ENCODE measurements around the gene MSI2. TPM values are rescaled to one million over a fixed set of nuclear protein-coding genes. Genes with fewer than 3 reads are reported as not detected.

Gene MSI2
- total RNA-seq, 3 donors from 2014 or later: 40.6 to 56.2 (median 54.3) TPM

GRCh38 chr17:57355090-57355859 lies 99.0 kb downstream of the MSI2 start:
- Mint-ChIP-seq H3K9me3 (no peaks in the 10 kb centered on the region), H3K4me3 (no peak overlapping the region), H3K27me3 (ENCODE audit: low read depth) (no peaks in the 10 kb centered on the region), H3K4me1 (ENCODE audit: low read depth) (peaks cover 60% of the 10 kb centered on the region), H3K36me3 (ENCODE audit: insufficient read depth) (peaks cover 24% of the 10 kb centered on the region)
- ATAC-seq (no peak), DNase-seq (no peak)

- ATAC-seq (no peak), DNase-seq (no peak)
- Mint-ChIP-seq H3K27me3 (ENCODE audit: low read depth) (no peaks in the 10 kb centered on the region), H3K4me1 (ENCODE audit: low read depth) (peaks cover 59% of the 10 kb centered on the region), H3K4me3 (no peak overlapping the region), H3K36me3 (ENCODE audit: insufficient read depth) (peaks cover 17% of the 10 kb centered on the region), H3K9me3 (no peaks in the 10 kb centered on the region)
These were observed 99.9 kb downstream of the MSI2 start for GRCh38 chr17:57356153-57356718.

GRCh38 chr17:57356719-57357391 lies 100.5 kb downstream of the MSI2 start:
- DNase-seq (no peak), ATAC-seq (no peak)
- no peak overlapping the region for H3K4me3 Mint-ChIP-seq
- H3K36me3 Mint-ChIP-seq (ENCODE audit: insufficient read depth): peaks cover 15% of the 10 kb centered on the region
- H3K4me1 Mint-ChIP-seq (ENCODE audit: low read depth): peaks cover 59% of the 10 kb centered on the region
- H3K9me3 Mint-ChIP-seq: no peaks in the 10 kb centered on the region
- H3K27me3 Mint-ChIP-seq (ENCODE audit: low read depth): no peaks in the 10 kb centered on the region

GRCh38 chr17:57357392-57357784 lies 101.1 kb downstream of the MSI2 start:
- H3K27me3 Mint-ChIP-seq (ENCODE audit: low read depth): no peaks in the 10 kb centered on the region
- no peak for ATAC-seq
- no peaks in the 10 kb centered on the region for H3K9me3 Mint-ChIP-seq
- no peak overlapping the region for H3K4me3 Mint-ChIP-seq
- H3K36me3 Mint-ChIP-seq (ENCODE audit: insufficient read depth): peaks cover 15% of the 10 kb centered on the region
- peaks cover 56% of the 10 kb centered on the region for H3K4me1 Mint-ChIP-seq (ENCODE audit: low read depth)
- no peak for DNase-seq

- Mint-ChIP-seq H3K9me3 (no peaks in the 10 kb centered on the region), H3K36me3 (ENCODE audit: insufficient read depth) (peaks cover 12% of the 10 kb centered on the region), H3K4me3 (no peak overlapping the region), H3K27me3 (ENCODE audit: low read depth) (no peaks in the 10 kb centered on the region), H3K4me1 (ENCODE audit: low read depth) (peaks cover 52% of the 10 kb centered on the region)
- ATAC-seq: peak; percentile 28 to 46
- DNase-seq: no peak
These were observed 101.6 kb downstream of the MSI2 start for GRCh38 chr17:57357830-57358430.

GRCh38 chr17:57360266-57360665 lies 103.9 kb downstream of the MSI2 start:
- Mint-ChIP-seq H3K9me3 (no peaks in the 10 kb centered on the region), H3K36me3 (ENCODE audit: insufficient read depth) (peaks cover 6% of the 10 kb centered on the region), H3K27me3 (ENCODE audit: low read depth) (no peaks in the 10 kb centered on the region), H3K4me1 (ENCODE audit: low read depth) (peaks cover 32% of the 10 kb centered on the region), H3K4me3 (no peak overlapping the region)
- ATAC-seq: no peak
- no peak for DNase-seq

- peaks cover 21% of the 10 kb centered on the region for H3K4me1 Mint-ChIP-seq (ENCODE audit: low read depth)
These were observed 106.7 kb downstream of the MSI2 start for GRCh38 chr17:57362797-57363556.

GRCh38 chr17:57363580-57363979 lies 107.3 kb downstream of the MSI2 start:
- Mint-ChIP-seq H3K4me3 (no peak overlapping the region), H3K9me3 (no peaks in the 10 kb centered on the region), H3K27me3 (ENCODE audit: low read depth) (no peaks in the 10 kb centered on the region), H3K36me3 (ENCODE audit: insufficient read depth) (peaks cover 2% of the 10 kb centered on the region), H3K4me1 (ENCODE audit: low read depth) (peaks cover 16% of the 10 kb centered on the region)
- ATAC-seq (no peak), DNase-seq (no peak)

More at GRCh38 chr17:57362797-57363556, 106.7 kb downstream of the MSI2 start:
- Mint-ChIP-seq H3K27me3 (ENCODE audit: low read depth) (no peaks in the 10 kb centered on the region), H3K36me3 (ENCODE audit: insufficient read depth) (peaks cover 6% of the 10 kb centered on the region), H3K9me3 (no peaks in the 10 kb centered on the region), H3K4me3 (no peak overlapping the region)
- ATAC-seq (no peak), DNase-seq (no peak)

GRCh38 chr17:57363998-57364643 lies 107.8 kb downstream of the MSI2 start:
- H3K4me3 Mint-ChIP-seq: no peak overlapping the region
- peaks cover 21% of the 10 kb centered on the region for H3K4me1 Mint-ChIP-seq (ENCODE audit: low read depth)
- H3K27me3 Mint-ChIP-seq (ENCODE audit: low read depth): no peaks in the 10 kb centered on the region
- no peak for DNase-seq
- no peak for ATAC-seq
- no peaks in the 10 kb centered on the region for H3K9me3 Mint-ChIP-seq
- H3K36me3 Mint-ChIP-seq (ENCODE audit: insufficient read depth): peaks cover 2% of the 10 kb centered on the region

- Mint-ChIP-seq H3K4me3 (no peak overlapping the region), H3K36me3 (ENCODE audit: insufficient read depth) (peaks cover 2% of the 10 kb centered on the region), H3K9me3 (no peaks in the 10 kb centered on the region), H3K27me3 (ENCODE audit: low read depth) (no peaks in the 10 kb centered on the region), H3K4me1 (ENCODE audit: low read depth) (peaks cover 26% of the 10 kb centered on the region)
- ATAC-seq (no peak), DNase-seq (no peak)
These were observed 109.1 kb downstream of the MSI2 start for GRCh38 chr17:57365420-57365819.

GRCh38 chr17:57366177-57366557 lies 109.8 kb downstream of the MSI2 start:
- peaks cover 2% of the 10 kb centered on the region for H3K36me3 Mint-ChIP-seq (ENCODE audit: insufficient read depth)
- peaks cover 26% of the 10 kb centered on the region for H3K4me1 Mint-ChIP-seq (ENCODE audit: low read depth)
- no peak for DNase-seq
- H3K9me3 Mint-ChIP-seq: no peaks in the 10 kb centered on the region
- ATAC-seq: no peak
- H3K27me3 Mint-ChIP-seq (ENCODE audit: low read depth): no peaks in the 10 kb centered on the region
- H3K4me3 Mint-ChIP-seq: no peak overlapping the region

- Mint-ChIP-seq H3K27me3 (ENCODE audit: low read depth) (no peaks in the 10 kb centered on the region), H3K4me1 (ENCODE audit: low read depth) (peaks cover 26% of the 10 kb centered on the region), H3K9me3 (no peaks in the 10 kb centered on the region), H3K4me3 (no peak overlapping the region), H3K36me3 (ENCODE audit: insufficient read depth) (peaks cover 2% of the 10 kb centered on the region)
- no peak for ATAC-seq
- no peak for DNase-seq
These were observed 110.4 kb downstream of the MSI2 start for GRCh38 chr17:57366558-57367351.

All from activated T-cell treated with anti-CD3 and anti-CD28 coated beads, Interleukin-2, amount 50 U/mL, for 4 hours (primary cell).